HTERT RPE-1 (cell line): ENCODE data around the gene RTF2.
"Not testable (repeated sequence)": the region's sequence is repeated elsewhere in the genome, so short reads cannot be mapped to it uniquely, and the experiment has no call there.

Experiments used
- in situ Hi-C: fragments of 300-500 bp; cut with MboI; formaldehyde crosslinking; loops from 4 replicates; pipeline ENCODE4 v1.14.3; 2020; ENCODE audit warnings: low sequenced_read_pairs

The RTF2 gene

GRCh38 chr20:56532946-56533345 lies 64.5 kb downstream of the RTF2 start, which contains the start of gene FAM209B:
Gene FAM209B (plus strand): TSS chr20:56533246. CDS start chr20:56533342, 96 bp downstream.
- in situ Hi-C loops, result not testable (repeated sequence)

- in situ Hi-C loops, result no loop called here
Observed at GRCh38 chr20:56537997-56538396, 69.6 kb downstream of the RTF2 start.

GRCh38 chr20:56540415-56540814 lies 72.0 kb downstream of the RTF2 start:
- in situ Hi-C loops, result no loop called here

GRCh38 chr20:56542489-56543030 lies 74.1 kb downstream of the RTF2 start:
- in situ Hi-C loops, result no loop called here

DNA sequence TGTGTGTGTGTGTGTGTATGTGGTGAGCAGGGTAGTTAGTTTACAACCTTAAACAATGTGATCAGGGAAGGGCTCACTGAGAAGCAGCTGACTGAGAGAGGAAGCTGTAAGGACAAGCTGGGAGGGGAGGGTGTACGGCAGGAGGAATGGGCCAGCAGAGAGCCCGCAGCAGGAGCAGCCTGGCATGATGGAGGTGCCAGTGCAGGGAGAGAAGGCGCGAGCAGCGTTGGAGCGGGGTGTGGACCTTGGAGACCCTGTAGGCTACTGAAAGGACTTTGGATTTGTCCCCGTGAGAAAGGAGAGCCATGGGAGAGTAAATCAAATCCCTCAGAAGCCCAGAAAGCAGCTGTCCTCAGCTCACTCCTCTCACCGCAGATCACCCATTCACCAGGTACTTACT lies 83.1 kb downstream of the RTF2 start:
- in situ Hi-C loops, result no loop called here

DNA sequence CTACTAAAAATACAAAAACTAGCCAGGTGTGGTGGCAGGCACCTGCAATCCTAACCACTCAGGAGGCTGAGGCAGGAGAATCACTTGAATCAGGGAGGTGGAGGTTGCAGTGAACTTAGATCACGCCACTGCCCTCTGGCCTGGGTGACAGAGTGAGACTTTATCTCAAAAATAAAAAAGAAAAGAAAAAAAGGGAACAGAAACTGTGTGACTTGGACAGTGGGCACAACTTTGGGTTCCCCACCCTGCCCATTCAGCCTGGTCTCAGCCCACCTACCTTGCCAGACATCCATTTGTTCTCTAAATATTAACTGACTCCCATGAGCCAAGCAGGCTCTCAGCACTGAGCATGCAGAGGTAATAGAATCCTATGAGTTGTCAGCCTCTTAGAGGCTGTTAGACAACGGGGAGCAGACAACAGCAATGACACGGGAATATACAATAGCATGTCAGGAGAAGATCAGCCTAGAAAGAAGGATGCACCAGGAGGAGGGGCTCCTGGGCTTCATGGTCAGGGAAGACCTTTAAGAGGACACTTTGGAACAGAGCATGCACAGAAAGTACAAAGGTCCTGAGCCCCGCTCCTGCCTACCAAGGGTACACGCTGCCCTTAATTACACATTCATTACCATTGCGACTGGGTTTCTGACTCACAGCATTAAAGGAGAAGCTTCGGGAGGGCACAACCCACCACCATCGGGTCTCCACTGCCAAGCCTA lies 84.6 kb downstream of the RTF2 start:
- in situ Hi-C loops, result no loop called here

DNA sequence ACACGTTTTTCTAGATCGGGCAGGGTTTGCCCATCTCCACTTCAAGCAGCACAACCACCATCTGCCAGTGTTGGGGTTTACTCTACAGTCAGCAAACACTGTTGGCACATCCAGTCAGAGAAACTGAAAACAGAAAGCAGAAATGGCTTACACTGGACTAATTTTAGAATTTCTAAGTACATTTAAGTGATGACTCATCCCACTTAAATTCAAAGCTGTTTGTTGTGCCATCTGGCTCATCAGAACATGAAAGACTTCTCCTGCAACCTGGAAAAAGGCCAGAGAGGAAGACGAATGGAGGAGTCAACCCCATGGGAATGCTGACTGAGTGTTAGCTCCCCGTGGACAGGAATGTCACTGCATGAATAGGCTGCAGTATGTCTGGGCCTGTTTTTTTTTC lies 86.4 kb downstream of the RTF2 start:
- in situ Hi-C loops, result no loop called here

DNA sequence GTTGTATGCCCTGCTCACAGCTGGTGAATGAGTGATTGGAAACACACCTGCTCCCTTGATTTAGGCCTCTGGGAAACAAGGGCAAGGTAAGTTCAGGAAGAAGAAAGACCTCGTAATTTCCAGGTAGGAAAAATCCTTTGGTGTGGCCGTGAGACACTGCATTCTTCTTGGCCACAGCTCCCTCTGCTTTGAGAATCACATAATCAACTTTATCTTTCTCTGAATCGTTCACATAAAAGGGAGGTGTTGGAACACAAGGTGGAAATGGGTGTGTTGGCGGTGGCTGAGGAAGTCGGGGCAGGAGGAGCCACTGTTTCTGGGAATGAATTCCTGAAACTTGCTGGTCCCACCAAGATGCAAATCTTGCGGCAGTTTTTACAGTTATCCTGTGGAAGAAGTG lies 90.5 kb downstream of the RTF2 start:
- in situ Hi-C loops, result no loop called here

DNA sequence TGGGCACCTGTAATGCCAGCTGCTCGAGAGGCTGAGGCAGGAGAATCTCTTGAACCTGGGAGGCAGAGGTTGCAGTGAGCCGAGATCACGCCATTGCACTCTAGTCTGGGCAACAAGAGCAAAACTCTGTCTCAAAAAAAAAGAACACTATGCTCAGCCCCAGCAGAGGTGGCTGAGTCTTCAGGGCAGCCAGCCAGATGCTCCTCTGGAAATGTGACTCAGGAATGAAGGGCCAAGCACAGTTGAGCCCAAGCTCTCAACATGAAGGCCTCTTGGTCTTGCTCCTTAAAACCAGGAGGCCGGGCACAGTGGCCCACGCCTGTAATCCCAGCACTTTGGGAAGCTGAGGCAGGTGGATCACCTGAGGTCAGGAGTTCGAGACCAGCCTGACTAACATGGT lies 96.1 kb downstream of the RTF2 start:
- in situ Hi-C loops, result not testable (repeated sequence)

- in situ Hi-C loops, result no loop called here
Observed at GRCh38 chr20:56565511-56565910, 97.1 kb downstream of the RTF2 start.

DNA sequence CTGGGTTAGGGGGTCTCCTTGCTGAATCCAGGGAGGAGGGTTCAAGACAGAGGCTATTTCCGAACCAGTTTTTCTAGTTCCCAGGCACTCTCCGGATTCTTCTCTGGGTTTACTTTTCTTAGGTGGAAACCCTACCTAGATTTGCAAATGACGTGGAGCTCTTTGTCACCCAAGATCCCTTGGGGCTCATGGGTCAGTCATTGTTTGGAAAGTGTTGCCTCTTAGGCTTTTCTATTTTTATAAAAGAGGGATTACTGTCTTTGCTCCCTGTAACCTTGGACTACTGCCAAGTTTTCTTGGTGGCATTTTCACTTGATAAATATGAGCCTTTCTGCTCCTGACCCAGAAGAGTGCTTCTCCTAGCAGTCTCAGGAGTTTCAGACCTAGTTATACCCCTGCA lies 98.2 kb downstream of the RTF2 start:
- in situ Hi-C loops, result no loop called here
